OCI-LY1 (cell line): ENCODE data around the gene FMN1.

ENCODE experiments used
- H2AFZ ChIP-seq: fragments of 200-600 bp; sonication (generic), shearing (Covaris generic); 2 replicates; pipeline ENCODE4 v1.6.0; 2014; ENCODE audit warnings: antibody characterized with exemption, mild to moderate bottlenecking, low read length
- H3F3A ChIP-seq: fragments of 200-600 bp; sonication (generic), shearing (Covaris generic); 2 replicates; pipeline ENCODE4 v1.6.0; 2014; ENCODE audit warnings: mild to moderate bottlenecking, antibody characterized with exemption, low read length, moderate library complexity; ENCODE audit not compliant: insufficient read depth
- H3K27ac ChIP-seq: fragments of 200-600 bp; sonication (generic); 2 replicates; pipeline ENCODE4 v1.5.1; 2014; ENCODE audit warnings: low read length, mixed run types, mild to moderate bottlenecking, low read depth; ENCODE audit not compliant: poor library complexity, severe bottlenecking
- H3K27me3 ChIP-seq: fragments of 200-600 bp; sonication (generic); 2 replicates; pipeline ENCODE4 v1.6.0; 2014; ENCODE audit warnings: antibody characterized with exemption, mild to moderate bottlenecking, low read length, moderate library complexity; ENCODE audit not compliant: insufficient read depth
- H3K36me3 ChIP-seq: fragments of 200-600 bp; sonication (generic); 2 replicates; pipeline ENCODE4 v1.6.1; 2014; ENCODE audit warnings: mild to moderate bottlenecking, antibody characterized with exemption, low read length, moderate library complexity, mixed read lengths; ENCODE audit not compliant: insufficient read depth
- H3K4me1 ChIP-seq: fragments of 200-600 bp; sonication (generic); 2 replicates; pipeline ENCODE4 v1.5.1; 2014; ENCODE audit warnings: mild to moderate bottlenecking, low read length, moderate library complexity; ENCODE audit not compliant: insufficient read depth, severe bottlenecking
- H3K4me2 ChIP-seq: fragments of 200-600 bp; sonication (generic), shearing (Covaris generic); 2 replicates; pipeline ENCODE4 v1.6.1; 2014; ENCODE audit warnings: low read length
- H3K4me3 ChIP-seq: fragments of 200-600 bp; sonication (generic); 2 replicates; pipeline ENCODE4 v1.5.1; 2014; ENCODE audit warnings: low read length, low read depth, mild to moderate bottlenecking, mixed read lengths; ENCODE audit not compliant: poor library complexity, severe bottlenecking
- H3K79me2 ChIP-seq: fragments of 200-600 bp; shearing (Covaris generic); 2 replicates; pipeline ENCODE4 v1.6.1; 2016; ENCODE audit warnings: mixed run types, low read length, mixed read lengths; ENCODE audit not compliant: insufficient read depth
- H3K9ac ChIP-seq: fragments of 200-600 bp; sonication (generic), shearing (Covaris generic); 2 replicates; pipeline ENCODE4 v1.6.1; 2014; ENCODE audit warnings: mild to moderate bottlenecking, low read length, mixed read lengths
- H3K9me2 ChIP-seq: fragments of 200-600 bp; sonication (generic), shearing (Covaris generic); 2 replicates; pipeline ENCODE4 v1.6.1; 2014; ENCODE audit warnings: low read depth, mild to moderate bottlenecking, low read length, mixed read lengths
- H3K9me3 ChIP-seq: fragments of 200-600 bp; shearing (Covaris generic); 2 replicates; pipeline ENCODE4 v1.6.1; 2014; ENCODE audit warnings: low read length, mixed read lengths
- H4K20me1 ChIP-seq: fragments of 200-600 bp; sonication (generic), shearing (Covaris generic); 2 replicates; pipeline ENCODE4 v1.6.0; 2016; ENCODE audit warnings: mild to moderate bottlenecking, low read length; ENCODE audit not compliant: insufficient read depth
- EZH2 ChIP-seq: fragments of 200-600 bp; sonication (generic), shearing (Covaris generic); IDR thresholded peaks from 2 replicates; pipeline ENCODE4 v1.8.0; 2017; ENCODE audit warnings: borderline replicate concordance, mixed run types, mild to moderate bottlenecking, antibody characterized with exemption, low read length, moderate library complexity, mixed read lengths
- TF ChIP-seq, protein P1 (sequence below): fragments of 200-600 bp; sonication (generic), shearing (Covaris generic); IDR thresholded peaks from 2 replicates; pipeline ENCODE4 v1.5.1; 2017; ENCODE audit warnings: mild to moderate bottlenecking, antibody characterized with exemption, low read length, moderate library complexity, mixed read lengths

The FMN1 gene

DNA sequence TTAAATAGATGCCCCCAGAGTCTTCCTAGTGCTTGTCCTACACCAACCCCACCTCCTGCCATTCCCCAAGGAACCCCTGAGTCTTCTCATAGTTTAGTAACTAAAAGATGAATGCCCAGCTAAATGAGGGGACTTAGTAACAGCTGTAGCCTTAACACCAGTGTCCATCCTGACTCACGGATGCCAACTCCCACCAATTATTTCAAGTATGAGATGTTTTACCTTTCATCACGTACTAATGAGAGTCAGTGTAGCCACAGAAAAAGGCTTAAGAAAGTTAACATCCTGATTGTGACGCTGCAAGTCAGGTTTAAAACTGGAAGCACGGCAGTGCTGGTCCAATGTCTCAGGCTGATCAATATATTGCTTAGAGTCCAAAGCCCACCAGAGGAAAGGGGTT lies 109.9 kb downstream of the FMN1 start:
- H3K9me3 ChIP-seq, result no peaks in the 10 kb centered on the region
- H2AFZ ChIP-seq, result no peak overlapping the region
- no peaks in the 10 kb centered on the region for H3K79me2 ChIP-seq
- H4K20me1 ChIP-seq, result no peaks in the 10 kb centered on the region
- no peak overlapping the region for H3K4me2 ChIP-seq
- TF ChIP-seq, protein P1, sequence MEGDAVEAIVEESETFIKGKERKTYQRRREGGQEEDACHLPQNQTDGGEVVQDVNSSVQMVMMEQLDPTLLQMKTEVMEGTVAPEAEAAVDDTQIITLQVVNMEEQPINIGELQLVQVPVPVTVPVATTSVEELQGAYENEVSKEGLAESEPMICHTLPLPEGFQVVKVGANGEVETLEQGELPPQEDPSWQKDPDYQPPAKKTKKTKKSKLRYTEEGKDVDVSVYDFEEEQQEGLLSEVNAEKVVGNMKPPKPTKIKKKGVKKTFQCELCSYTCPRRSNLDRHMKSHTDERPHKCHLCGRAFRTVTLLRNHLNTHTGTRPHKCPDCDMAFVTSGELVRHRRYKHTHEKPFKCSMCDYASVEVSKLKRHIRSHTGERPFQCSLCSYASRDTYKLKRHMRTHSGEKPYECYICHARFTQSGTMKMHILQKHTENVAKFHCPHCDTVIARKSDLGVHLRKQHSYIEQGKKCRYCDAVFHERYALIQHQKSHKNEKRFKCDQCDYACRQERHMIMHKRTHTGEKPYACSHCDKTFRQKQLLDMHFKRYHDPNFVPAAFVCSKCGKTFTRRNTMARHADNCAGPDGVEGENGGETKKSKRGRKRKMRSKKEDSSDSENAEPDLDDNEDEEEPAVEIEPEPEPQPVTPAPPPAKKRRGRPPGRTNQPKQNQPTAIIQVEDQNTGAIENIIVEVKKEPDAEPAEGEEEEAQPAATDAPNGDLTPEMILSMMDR, result no peak
- no peak overlapping the region for H3K27ac ChIP-seq
- no peaks in the 10 kb centered on the region for H3K36me3 ChIP-seq
- no peaks in the 10 kb centered on the region for H3K27me3 ChIP-seq
- H3K9ac ChIP-seq, result no peak overlapping the region
- no peak overlapping the region for H3K4me3 ChIP-seq
- no peaks in the 10 kb centered on the region for H3K4me1 ChIP-seq
- H3K9me2 ChIP-seq, result no peaks in the 10 kb centered on the region
- no peaks in the 10 kb centered on the region for H3F3A ChIP-seq

DNA sequence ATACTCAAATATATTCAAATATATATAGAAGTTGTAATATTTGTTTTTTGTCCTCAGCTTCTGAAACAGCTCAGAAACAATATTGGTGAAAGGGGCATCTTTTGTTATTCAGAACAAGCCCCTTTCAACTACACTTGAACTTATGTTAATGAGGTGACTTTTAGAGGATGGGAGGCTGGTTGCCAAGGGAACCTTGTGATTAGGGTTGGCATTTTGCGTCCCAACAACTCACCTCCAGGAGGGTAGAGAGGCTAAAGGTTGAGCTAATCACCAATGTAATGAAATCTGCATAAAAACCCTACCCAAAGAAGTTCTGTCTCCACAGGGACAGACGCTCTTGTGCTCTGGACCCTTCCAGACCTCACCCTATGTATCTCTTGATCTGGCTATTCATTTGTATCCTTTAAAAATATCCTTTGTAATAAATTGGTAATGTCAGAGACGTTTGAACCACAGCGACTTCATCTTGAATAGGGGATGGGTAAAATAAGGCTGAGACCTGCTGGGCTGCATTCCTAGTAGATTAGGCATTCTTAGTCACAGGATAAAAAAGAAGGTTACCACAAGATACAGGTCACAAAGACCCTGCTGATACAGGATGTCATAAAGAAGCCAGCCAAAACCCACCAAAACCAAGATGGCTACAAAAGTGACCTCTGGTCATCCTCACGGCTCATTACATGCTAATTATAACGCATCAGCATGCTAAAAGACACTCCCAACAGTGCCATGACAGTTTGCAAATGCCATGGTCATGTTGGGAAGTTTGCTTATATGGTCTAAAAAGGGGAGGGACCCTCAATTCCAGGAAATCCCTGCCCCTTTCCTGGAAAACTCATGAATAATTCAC lies 111.1 kb downstream of the FMN1 start:
- no peaks in the 10 kb centered on the region for H3K36me3 ChIP-seq
- no peak overlapping the region for H3K4me2 ChIP-seq
- H3K9me2 ChIP-seq, result no peaks in the 10 kb centered on the region
- no peak overlapping the region for H2AFZ ChIP-seq
- no peaks in the 10 kb centered on the region for H3F3A ChIP-seq
- H3K4me1 ChIP-seq, result no peaks in the 10 kb centered on the region
- H4K20me1 ChIP-seq, result no peaks in the 10 kb centered on the region
- no peaks in the 10 kb centered on the region for H3K79me2 ChIP-seq
- TF ChIP-seq EZH2, result no peak
- TF ChIP-seq, protein P1, result no peak
- H3K27ac ChIP-seq, result no peak overlapping the region
- H3K9me3 ChIP-seq, result no peaks in the 10 kb centered on the region
- no peak overlapping the region for H3K4me3 ChIP-seq
- no peak overlapping the region for H3K9ac ChIP-seq
- no peaks in the 10 kb centered on the region for H3K27me3 ChIP-seq

DNA sequence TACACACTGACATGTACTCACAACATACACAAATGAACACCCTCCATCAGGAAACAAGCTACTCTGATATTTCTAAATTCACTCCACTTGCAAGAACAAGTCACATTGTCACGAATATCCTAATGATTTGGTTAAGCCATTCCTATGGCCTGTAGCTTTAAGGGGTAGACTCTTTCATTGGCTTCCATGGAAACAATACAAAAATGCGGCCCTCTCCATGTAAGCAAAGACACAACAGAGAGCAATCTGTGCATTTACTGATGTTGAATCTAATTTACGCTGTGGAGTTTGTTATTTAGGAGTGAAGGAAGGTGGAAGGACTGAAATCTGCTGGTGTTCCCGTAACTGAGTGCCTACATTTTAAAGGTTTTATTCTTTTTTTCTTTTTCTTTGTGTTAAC lies 114.5 kb downstream of the FMN1 start:
- Histone ChIP-seq H3K4me1 (no peaks in the 10 kb centered on the region), H3K27me3 (no peaks in the 10 kb centered on the region), H3K4me3 (no peak overlapping the region), H3K79me2 (no peaks in the 10 kb centered on the region), H3K36me3 (no peaks in the 10 kb centered on the region), H3K4me2 (no peak overlapping the region), H3K9me3 (no peaks in the 10 kb centered on the region), H3K9ac (no peak overlapping the region), H4K20me1 (no peaks in the 10 kb centered on the region), H2AFZ (no peak overlapping the region), H3F3A (no peaks in the 10 kb centered on the region), H3K9me2 (no peaks in the 10 kb centered on the region), H3K27ac (no peak overlapping the region)
- TF ChIP-seq EZH2, result no peak
- TF ChIP-seq, protein P1, result no peak
